Measurements from ENCODE around the gene KDM5B.

GRCh38 chr1:202850593-202851362 is 42.6 kb upstream of the KDM5B start:
- no peak for TF ChIP-seq EZH2phosphoT487 (IDR thresholded peaks at IDR 0.05; ENCODE audit: low read length)
- TF ChIP-seq CTCF (IDR thresholded peaks at IDR 0.05; ENCODE audit: low read length), result no peak
- no peak for TF ChIP-seq EZH2 (optimal IDR thresholded peaks at IDR 0.05; ENCODE audit: low read depth, low read length)
